Posterior vena cava (tissue), 2 donors: ENCODE measurements around the gene ATP1A1. TPM values are rescaled to one million over a fixed set of nuclear protein-coding genes. Genes with fewer than 3 reads are reported as not detected.

Source experiments
- DNase-seq: peaks from one replicate; pipeline ENCODE4 v3.0.0-alpha.2; 2020; ENCODE audit warnings: low spot score
- intact Hi-C, 2 donors: fragments of 100-400 bp; cut with DNase I; formaldehyde crosslinking; loops; one replicate each; pipeline versions ENCODE4 v1.14.1 to v1.14.2; 2022 to 2023
- total RNA-seq, 2 donors: library from RNA; stranded (reverse); fragmentation: NEBNext Ultra II Directional; extraction: Animal tissue kit (Norgen Biotek cat#: 25700); gene quantifications; one replicate each; pipeline ENCODE4 v1.2.1, GENCODE V29; 2021
- donor health status: DM: yes; HTN: yes; CAD: no.
- donor health status: DM: yes; HTN: yes; CAD: no.

The ATP1A1 gene
- total RNA-seq, 2 donors from 2014 or later = 227 to 248 TPM

DNA sequence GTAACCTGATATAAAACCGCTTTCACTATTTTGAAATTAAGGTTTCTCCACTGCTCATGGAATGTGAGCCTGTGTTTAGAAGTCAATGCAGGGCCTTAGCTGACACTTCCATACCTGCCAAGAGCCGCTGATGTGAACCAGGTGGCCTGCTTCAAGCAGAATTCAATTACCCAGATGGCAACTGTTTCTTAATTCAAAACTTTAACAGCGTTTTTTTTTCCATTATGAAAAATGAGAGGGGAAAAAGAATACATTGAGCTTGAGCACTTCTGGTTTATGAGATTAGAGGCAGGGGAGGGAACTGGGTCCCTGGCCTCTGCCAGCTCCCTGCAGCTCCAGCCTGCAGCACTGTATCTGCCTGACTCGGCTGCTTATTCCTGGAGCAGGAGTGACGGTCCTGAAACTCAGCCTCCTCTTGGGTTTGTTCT is 7.7 kb upstream of the ATP1A1 start:
- intact Hi-C loops = loop anchor here in 1 of 2 donors (10.0 kb wide), 1 partner anchor 119 kb away; no protein-coding TSS in a partner anchor
- no peak for DNase-seq

DNA sequence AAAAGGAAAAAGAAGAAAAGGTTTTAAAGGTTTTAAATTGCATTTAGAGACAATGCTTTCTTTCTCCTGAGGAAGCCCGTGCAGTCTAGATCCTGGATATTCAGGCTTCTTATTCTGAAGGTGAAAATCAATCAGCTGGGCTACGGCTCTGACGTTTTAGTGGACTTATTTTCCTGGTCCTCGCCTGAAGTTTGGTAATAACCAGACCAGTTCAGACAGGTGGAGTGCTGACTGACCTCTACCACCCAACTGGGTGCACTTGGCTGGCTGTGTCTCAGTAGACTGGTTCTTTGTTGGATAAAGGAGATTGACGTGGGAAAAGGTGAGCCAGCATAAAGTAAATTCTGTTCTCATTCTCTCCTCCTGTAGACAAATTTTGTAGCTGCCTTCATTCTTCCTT is 7.2 kb upstream of the ATP1A1 start:
- intact Hi-C loops = loop anchor here in 1 of 2 donors (10.0 kb wide), 1 partner anchor 119 kb away; no protein-coding TSS in a partner anchor
- no peak for DNase-seq

DNA sequence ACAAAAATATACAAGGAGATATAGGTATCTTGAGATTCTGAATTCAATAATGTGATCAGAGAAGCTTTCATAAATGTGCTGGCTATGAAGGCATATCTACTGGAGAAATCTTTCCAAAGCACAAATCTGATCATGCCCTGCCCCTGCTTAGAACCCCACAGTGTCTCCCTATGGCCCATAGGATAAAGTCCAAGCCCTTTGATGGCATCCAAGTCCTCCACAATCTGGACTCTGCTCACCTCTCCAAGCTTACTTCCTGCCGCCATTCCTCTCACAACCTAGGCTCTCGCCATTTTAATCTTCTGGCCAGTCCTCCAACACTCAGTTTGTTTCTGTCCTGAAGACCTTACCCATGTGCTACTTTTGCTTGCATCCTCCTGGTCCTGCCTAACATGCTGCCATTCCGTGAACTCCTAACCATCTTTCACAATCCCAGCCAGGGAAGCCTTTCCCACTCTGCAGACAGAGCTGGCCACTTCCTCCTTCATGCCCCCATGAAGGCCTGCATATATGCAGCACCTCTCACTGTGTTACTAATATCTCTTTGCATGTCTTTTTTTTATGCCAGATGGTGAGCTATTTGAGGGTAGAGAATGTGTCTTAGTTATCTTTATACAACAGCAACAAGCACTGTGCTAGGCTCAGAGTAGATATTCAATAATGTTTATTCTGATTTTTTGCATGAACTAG is 5.6 kb upstream of the ATP1A1 start:
- intact Hi-C loops = loop anchor here in 1 of 2 donors (10.0 kb wide), 1 partner anchor 117 kb away; no protein-coding TSS in a partner anchor
- no peak for DNase-seq

- intact Hi-C loops = loop anchor here in 1 of 2 donors (10.0 kb wide), 1 partner anchor 117 kb away; no protein-coding TSS in a partner anchor
- no peak for DNase-seq
These were observed 4.8 kb upstream of the ATP1A1 start for GRCh38 chr1:116368241-116368640.

- intact Hi-C loops = loop anchor here in 1 of 2 donors (10.0 kb wide), 1 partner anchor 205 kb away; the partner anchor contains the start of gene CD58
- no peak for DNase-seq
These were observed 2.9 kb upstream of the ATP1A1 start for GRCh38 chr1:116370181-116370580.

GRCh38 chr1:116371752-116372151 is 1.3 kb upstream of the ATP1A1 start:
- no peak for DNase-seq
- intact Hi-C loops = loop anchor here in 1 of 2 donors (10.0 kb wide), 1 partner anchor 203 kb away; the partner anchor contains the start of gene CD58

GRCh38 chr1:116372191-116372590 is 853 bp upstream of the ATP1A1 start:
- no peak for DNase-seq
- intact Hi-C loops = loop anchor here in 1 of 2 donors (10.0 kb wide), 1 partner anchor 203 kb away; the partner anchor contains the start of gene CD58

- DNase-seq = peak; percentile 91
- intact Hi-C loops = loop anchor here in 1 of 2 donors (10.0 kb wide), 1 partner anchor 201 kb away; the partner anchor contains the start of gene CD58
These were observed 648 bp downstream of the ATP1A1 start for GRCh38 chr1:116373431-116374352.

DNA sequence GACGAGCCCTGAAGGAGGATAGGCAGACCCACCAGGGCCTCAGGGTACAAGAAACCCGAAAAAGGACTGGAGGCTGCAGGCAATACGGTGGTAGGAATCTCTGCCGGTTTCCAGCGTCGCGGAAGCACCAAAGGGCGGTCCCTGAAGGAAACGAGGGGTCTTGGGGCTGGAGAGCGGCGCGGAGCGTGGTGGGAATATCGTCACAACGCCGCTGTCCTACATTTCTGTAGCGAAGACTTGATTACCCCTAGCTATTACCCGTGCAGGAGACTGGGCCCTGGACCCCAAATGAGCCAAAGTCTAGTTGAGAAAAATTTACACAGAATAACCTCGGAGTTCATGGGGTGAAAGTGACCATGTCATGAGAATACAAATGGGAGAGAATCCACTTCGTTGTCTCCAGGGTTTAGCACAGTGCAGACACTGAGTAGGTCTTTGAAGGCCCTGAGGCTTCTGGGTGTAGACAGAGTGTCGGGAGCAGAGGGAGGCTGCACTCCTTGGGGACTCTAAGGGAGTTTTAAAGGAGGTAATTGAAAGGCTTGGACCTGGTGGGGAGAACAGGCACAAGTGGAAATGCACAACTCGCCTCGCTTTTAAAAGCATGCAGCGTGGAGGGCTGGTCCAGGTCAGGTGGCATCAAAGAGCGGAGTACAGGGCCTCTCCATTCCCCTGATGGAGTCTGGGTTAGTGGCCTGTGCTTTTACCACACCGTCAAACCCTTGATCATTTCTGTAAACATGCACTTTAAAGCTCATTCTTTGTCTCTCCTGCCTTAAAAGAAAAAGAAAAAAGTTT is 1.5 kb downstream of the ATP1A1 start:
- intact Hi-C loops = loop anchor here in 1 of 2 donors (5.0 to 10.0 kb wide), 2 partner anchors 43 to 200 kb away; partner anchors contain the start of gene CD58
- no peak for DNase-seq

DNA sequence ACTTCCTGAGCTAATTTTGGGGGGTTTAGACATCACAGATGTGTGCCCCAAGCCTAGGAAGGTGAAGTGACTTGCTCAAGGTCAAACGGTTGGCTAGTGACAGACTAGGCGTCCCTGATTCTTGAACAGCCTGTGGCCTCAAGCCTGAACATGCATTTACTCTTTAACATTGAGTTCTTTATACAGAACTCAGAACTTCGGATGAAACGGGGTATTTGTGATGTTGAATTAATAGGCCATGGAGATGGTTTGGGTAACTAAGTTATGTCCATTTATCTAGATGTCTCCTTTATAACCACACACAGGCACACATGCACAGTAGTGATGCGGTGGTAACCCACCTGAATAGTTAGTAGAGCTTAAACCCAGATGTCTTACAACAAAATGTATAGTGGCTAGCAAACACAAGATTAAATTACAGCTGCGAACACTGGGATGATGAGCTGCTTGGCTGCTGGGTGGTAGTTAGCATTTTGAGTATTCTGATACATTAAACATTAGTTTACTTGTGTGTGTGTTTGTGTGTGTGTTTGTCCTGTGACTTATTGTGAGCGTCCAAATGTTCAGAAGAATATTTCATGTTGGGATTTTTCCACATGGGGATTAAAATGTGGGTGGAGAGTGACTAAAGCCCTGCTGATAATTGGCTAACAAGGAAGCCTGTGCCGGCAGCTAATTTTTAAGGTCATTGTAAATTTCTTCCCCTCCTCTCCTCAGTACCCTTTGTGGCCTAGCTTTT is 2.3 kb downstream of the ATP1A1 start:
- intact Hi-C loops = loop anchor here in 1 of 2 donors (5.0 to 10.0 kb wide), 2 partner anchors 42 to 199 kb away; partner anchors contain the start of gene CD58
- no peak for DNase-seq

- intact Hi-C loops = loop anchor here in 1 of 2 donors (5.0 to 10.0 kb wide), 2 partner anchors 41 to 199 kb away; partner anchors contain the start of gene CD58
- DNase-seq = peak; percentile 95
These were observed 3.1 kb downstream of the ATP1A1 start for GRCh38 chr1:116375887-116376728.

- DNase-seq = no peak
- intact Hi-C loops = loop anchor here in 1 of 2 donors (5.0 to 10.0 kb wide), 2 partner anchors 41 to 198 kb away; partner anchors contain the start of gene CD58
These were observed 3.7 kb downstream of the ATP1A1 start for GRCh38 chr1:116376729-116377086.

DNA sequence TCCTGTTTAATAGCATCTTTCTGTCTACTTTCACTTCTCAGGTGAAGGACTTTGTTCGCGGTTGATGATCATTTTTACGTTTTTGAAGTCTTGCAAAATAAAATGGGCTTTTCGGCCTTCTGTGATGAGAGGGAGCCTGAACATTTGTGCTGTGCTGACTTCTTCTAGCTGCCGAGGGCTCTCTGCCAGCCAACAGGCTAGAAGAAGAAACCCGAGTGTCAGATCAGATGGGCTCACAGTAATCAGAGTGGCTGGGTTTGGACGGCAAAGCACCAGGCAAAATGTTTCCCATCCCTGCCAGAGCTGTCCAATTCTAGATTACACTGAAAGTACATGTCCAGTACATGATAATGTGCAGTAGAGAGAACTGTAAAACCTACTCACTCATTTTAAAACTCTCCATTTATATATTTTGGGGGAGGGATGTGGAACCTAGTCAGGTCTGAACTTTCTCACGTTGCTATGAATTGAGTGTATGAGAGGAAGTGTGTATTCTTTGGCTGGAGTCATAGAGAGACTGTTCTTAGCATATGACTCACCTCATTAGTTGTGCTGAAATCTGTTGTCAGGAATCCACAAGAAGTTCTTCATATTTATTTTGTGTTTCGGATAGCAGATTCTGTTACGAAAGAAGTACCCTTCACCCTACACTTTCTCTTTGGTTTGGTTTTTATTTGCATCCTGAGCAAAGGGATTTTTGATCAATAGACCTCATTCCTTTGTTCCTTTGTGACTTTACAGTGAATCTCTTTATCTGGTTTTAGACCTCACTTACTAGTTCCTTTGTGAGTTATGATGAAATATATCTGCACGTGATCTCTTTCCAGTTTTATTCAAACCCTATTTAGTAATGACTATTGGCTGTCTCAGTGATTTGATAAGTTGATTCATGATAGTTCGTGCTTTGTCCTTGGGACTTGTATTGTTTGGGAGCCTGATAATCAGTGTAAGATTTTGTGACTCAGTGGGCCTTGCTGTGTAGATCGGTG is 4.8 kb downstream of the ATP1A1 start:
- DNase-seq = peak; percentile 90
- intact Hi-C loops = loop anchor here in 1 of 2 donors (5.0 to 10.0 kb wide), 2 partner anchors 39 to 197 kb away; partner anchors contain the start of gene CD58

DNA sequence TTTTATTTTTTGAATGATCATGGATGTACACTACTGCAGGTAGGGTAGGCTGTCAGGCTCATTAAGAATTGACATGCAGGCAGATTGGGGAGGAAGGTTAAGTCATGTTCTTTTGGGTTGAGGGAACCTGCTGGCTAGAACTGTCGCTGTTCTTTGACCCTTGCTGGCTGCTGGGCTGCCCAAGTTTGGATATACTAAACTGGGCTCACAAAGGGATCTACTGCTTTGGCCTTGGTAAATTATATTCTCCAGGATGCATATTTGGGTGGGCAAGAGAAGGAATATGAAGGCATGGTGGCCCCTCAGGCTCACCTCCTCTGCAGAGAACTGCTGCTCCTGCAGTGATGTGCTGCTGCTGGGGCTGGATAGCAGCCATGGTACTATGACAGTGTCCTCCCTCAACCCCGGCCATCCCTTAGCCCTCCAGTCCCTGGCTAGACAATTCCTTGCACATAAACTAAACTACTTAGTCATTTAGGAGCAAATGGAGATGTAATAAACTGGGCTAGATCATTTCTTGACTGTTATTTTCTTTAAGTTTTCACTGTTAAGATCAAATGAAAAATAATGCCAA is 6.1 kb downstream of the ATP1A1 start:
- intact Hi-C loops = loop anchor here in 1 of 2 donors (5.0 to 10.0 kb wide), 2 partner anchors 38 to 196 kb away; partner anchors contain the start of gene CD58
- no peak for DNase-seq
